ENCODE results near the gene GALNT9.
"Not testable (repeated sequence)": the region's sequence is repeated elsewhere in the genome, so short reads cannot be mapped to it uniquely, and the experiment has no call there.

Gene GALNT9

DNA sequence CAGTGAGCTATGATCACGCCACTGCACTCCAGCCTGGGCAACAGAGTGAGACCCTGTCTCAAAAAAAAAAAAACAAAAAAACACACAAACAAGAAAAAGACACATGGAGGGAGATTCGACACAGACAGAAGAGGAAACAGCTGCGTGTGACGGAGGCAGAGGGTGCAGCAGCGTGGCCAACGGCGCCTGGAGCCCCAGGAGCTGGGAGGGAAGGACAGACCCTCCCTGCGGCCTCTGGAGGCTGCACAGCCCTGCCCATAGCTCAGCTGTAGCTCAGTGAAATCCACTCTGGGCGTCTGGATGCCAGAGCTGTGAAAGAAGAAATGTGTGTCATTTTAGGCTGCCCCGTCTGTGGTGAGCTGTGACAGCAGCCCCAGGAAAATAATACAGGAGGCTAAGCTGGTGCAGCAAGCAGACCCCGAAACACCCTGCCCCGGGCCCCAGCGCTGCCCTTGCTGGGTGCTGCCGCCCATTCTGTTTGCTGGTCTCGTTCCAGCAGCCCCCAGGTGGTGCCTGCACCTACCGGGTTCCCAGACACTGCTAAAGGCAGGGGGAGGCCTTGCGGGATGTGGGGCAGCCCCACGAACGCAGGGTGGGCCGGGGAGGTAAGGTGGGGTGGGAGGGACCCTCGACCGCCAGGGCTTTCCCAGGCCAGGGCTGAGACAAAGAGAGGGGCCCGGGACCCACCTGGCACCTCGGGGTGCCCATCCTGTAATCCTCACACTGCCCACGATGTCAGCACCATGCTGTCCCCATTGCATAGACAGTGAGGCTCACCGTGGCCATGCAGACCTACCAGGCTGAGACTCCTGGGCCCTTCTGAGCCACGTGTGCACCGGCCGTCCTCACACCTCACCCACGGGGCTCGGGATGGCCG is 21.2 kb downstream of the GALNT9 start:
- DNase-seq (ENCODE audit: low read depth): no peak
- H3K4me3 ChIP-seq (ENCODE audit: control insufficient read depth, low read depth, low read length): no peak overlapping the region
- TF ChIP-seq, protein P1, sequence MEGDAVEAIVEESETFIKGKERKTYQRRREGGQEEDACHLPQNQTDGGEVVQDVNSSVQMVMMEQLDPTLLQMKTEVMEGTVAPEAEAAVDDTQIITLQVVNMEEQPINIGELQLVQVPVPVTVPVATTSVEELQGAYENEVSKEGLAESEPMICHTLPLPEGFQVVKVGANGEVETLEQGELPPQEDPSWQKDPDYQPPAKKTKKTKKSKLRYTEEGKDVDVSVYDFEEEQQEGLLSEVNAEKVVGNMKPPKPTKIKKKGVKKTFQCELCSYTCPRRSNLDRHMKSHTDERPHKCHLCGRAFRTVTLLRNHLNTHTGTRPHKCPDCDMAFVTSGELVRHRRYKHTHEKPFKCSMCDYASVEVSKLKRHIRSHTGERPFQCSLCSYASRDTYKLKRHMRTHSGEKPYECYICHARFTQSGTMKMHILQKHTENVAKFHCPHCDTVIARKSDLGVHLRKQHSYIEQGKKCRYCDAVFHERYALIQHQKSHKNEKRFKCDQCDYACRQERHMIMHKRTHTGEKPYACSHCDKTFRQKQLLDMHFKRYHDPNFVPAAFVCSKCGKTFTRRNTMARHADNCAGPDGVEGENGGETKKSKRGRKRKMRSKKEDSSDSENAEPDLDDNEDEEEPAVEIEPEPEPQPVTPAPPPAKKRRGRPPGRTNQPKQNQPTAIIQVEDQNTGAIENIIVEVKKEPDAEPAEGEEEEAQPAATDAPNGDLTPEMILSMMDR (conservative IDR thresholded peaks at IDR 0.05; ENCODE audit: control insufficient read depth, insufficient read depth, low read depth, low read length): no peak

DNA sequence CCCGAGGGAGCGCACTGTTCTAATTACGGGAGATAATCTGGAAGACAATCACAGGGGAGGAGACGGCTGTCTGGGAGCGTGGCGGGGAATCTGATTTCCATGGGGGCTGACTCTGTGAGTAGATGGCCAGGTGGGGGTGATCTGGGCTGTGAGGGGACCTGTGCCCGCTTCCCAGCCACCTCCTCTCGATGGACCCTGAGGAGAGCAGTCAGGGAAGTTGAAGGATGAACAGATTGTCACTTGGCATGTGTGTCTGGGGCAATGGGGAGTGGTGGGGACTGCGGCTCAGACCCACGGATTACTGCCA is 22.6 kb downstream of the GALNT9 start:
- no peak for DNase-seq (ENCODE audit: low read depth)
- TF ChIP-seq, protein P1 (conservative IDR thresholded peaks at IDR 0.05; ENCODE audit: control insufficient read depth, insufficient read depth, low read depth, low read length): no peak
- no peak overlapping the region for H3K4me3 ChIP-seq (ENCODE audit: control insufficient read depth, low read depth, low read length)

DNA sequence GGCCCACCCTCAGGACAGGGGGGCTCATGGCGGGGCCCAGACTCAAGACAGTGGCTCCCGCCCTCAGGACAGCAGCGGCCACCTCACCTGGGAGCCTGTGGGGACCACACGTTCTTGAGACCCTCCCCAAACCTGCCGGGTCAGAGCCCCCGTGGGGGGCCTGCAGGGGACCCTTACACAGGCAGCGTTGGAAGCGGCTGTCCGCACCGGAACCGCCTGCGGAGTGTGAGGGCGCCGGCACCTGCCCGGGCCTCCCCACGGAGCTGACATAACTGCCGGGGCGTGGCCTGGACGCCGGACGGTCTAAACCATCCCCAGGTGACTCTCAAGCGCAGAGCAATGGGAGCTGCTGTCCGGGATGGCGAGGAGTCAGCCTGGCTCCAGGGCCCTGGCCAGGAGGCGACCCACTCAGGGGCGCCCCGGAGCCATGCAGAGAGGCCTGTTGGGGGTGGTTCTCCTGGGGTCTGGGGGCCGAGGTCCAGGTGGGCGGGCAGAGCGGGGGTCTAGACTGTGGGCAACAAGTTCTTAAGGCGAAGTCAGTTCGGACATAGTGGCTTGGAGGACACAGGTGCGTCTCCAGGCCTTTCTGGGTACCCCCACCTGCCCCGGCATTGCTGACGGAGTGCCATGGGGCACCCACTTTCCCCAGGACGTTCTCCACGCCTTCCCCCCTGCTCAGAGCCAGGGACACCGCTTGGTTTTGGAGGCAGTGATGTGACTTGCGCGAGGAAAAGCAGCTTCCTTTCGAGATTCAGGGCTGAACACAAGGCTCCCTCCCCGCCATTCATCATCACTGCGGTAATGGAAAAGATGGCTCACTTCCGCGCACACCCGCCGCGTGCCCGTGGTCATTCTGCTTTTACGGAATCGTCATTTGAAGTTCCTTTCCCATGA is 23.2 kb downstream of the GALNT9 start:
- TF ChIP-seq, protein P1 (conservative IDR thresholded peaks at IDR 0.05; ENCODE audit: control insufficient read depth, insufficient read depth, low read depth, low read length): no peak
- H3K4me3 ChIP-seq (ENCODE audit: control insufficient read depth, low read depth, low read length): no peak overlapping the region
- DNase-seq (ENCODE audit: low read depth): no peak

DNA sequence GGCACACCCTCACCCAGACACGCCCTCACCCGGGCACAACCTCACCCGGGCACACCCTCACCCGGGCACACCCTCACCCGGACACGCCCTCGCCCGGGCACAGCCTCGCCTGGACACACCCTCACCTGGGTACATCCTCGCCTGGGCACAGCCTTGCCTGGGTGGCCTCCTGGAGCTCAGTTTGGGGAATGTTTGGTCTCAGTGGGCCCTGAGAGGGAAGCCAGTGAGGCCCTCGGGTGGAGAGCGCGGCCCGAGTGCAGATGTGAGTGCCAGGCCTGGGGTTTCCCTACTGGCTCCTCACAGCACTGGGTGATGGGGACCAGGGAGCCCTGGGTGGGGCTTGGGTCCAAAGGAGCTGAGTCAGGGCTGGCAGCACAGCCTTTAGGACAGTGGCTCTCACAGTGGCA is 23.8 kb downstream of the GALNT9 start:
- DNase-seq (ENCODE audit: low read depth): no peak
- TF ChIP-seq, protein P1 (conservative IDR thresholded peaks at IDR 0.05; ENCODE audit: control insufficient read depth, insufficient read depth, low read depth, low read length): no peak
- no peak overlapping the region for H3K4me3 ChIP-seq (ENCODE audit: control insufficient read depth, low read depth, low read length)

DNA sequence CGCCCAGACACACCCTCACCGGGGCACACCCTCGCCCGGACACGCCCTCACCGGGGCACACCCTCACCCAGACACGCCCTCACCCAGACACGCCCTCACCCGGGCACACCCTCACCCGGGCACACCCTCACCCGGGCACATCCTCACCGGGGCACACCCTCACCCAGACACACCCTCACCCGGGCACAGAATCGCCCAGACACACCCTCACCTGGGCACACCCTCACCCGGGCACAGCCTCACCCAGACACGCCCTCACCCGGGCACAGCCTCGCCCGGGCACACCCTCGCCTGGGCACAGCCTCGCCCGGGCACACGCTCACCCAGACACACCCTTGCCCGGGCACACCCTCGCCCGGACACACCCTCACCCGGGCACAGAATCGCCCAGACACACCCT is 24.5 kb downstream of the GALNT9 start:
- not testable (repeated sequence) for DNase-seq (ENCODE audit: low read depth); H3K4me3 ChIP-seq (ENCODE audit: control insufficient read depth, low read depth, low read length)

DNA sequence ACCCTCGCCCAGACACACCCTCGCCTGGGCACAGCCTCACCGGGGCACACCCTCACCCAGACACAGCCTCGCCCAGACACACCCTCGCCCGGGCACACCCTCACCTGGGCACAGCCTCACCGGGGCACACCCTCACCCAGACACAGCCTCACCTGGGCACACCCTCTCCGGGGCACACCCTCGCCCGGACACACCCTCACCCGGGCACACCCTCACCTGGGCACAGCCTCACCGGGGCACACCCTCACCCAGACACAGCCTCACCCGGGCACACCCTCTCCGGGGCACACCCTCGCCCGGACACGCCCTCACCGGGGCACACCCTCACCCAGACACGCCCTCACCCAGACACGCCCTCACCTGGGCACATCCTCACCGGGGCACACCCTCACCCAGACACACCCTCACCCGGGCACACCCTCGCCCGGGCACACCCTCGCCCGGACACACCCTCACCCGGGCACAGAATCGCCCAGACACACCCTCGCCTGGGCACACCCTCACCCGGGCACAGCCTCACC is 25.5 kb downstream of the GALNT9 start:
- not testable (repeated sequence) for DNase-seq (ENCODE audit: low read depth)

DNA sequence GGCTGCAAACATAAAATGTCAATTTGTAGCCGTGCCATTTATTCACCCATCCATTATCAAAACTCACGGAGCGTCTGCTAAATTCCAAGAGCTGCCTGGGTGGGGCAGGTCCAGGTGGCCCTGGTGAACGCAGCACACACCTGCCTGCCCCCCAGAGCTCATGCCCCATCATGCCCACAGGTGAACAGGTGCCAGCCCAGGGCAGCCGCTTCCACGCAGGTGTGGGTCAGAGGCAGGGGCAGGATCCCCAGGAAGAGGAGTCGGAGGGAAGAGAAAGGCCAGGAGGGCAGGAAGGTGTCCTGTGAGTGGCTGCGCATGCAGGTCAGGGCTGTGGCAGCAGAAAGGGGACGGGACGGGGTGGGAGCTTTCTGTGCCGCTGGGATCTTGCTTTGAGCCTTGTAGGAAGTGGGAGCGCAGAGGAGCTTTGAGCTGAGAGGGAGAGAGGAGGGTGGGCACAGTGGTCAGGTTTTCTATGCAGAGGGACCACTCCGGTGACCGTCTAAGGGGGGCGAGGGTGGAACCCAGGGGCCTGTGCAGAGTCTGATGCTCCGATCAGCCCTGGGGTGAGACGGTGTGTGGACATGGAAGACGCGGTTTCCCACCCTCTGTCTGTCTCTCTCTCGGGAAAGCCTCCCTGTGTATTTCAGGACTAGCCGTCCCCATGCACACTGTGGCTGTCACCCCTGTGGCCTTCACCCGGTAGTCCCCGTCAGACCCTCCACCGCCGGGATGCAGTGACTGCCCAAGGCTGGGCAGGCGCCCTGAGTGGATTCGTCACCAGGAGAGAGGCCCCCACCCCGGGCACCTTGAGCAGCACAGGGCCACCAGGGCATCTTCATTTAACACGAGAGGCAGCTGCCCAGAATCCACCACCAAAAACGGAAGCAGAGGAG is 26.7 kb downstream of the GALNT9 start:
- no peak overlapping the region for H3K4me3 ChIP-seq (ENCODE audit: control insufficient read depth, low read depth, low read length)
- no peak for DNase-seq (ENCODE audit: low read depth)
- TF ChIP-seq, protein P1 (conservative IDR thresholded peaks at IDR 0.05; ENCODE audit: control insufficient read depth, insufficient read depth, low read depth, low read length): no peak

More for the DNA sequence above, 25.5 kb downstream of the GALNT9 start:
- not testable (repeated sequence) for H3K4me3 ChIP-seq (ENCODE audit: control insufficient read depth, low read depth, low read length)

All from fibroblast of mammary gland (primary cell).